ENCODE data around the gene NSUN2. TPM values are rescaled to one million over a fixed set of nuclear protein-coding genes. Genes with fewer than 3 reads are reported as not detected.

The NSUN2 gene
- total and polyA plus RNA-seq, 7 donors = 29.3 to 54.4 (median 31.9) TPM

DNA sequence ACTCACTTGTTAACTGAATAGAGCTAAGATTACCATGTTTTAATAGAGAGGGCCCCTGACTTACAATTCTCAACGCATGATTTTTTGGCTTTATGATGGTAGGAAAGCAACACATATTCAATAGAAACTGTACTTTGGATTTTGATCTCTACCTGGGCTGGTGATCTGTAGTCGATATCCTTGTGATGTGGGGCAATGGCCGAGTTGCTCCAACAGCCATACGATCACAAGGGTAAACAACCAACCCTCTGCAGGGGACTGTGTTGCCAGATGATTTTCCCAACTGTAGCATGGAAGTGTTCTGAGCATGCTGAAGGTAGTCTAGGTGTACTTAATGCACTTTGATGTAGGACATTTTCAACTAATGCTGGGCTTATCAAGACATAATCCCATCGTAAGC lies 36.5 kb downstream of the NSUN2 start:
- Histone ChIP-seq H3K27me3 (no peaks in the 10 kb centered on the region), H3K9me3 (no peaks in the 10 kb centered on the region), H3K27ac (no peak overlapping the region), H3K4me1 (peaks cover 0 to 6% (median 0%) of the 10 kb centered on the region in 4 donors), H3K36me3 (peaks cover 0 to 39% (median 23%) of the 10 kb centered on the region in 4 donors), H3K4me3 (no peak overlapping the region)
- WGBS, 2 donors = 88 to 93% methylated on average over 5 of the region's 5 CpGs
- DNase-seq = no peak
- intact Hi-C loops (cut with DNase I) = no loop called here
- TF ChIP-seq POLR2AphosphoS5 (IDR thresholded peaks at IDR 0.05) (no peak), POLR2A (IDR thresholded peaks at IDR 0.05) (no peak)

DNA sequence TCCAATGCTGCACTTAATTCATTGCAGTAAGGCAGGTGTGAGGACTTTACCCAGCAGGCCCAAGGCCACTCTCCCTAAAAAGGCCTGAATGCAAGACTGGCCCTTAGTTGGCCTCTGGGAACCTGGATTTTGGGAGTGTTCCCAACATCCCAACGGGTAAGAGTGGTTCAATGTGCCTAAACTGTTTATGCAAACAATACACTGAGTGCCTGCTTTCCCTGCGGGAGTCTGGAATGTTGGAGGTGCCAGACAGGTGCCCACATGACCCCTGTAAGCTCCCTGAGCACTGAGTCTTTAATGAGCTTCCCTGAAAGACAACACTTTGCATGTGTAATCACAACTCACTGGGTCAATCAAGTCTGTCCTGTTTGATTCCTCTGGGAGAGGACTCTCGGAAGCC lies 37.4 kb downstream of the NSUN2 start:
- 85% methylated on average over 3 of the region's 3 CpGs for WGBS, 2 donors
- Histone ChIP-seq H3K4me1 (peaks cover 0 to 6% (median 0%) of the 10 kb centered on the region in 4 donors), H3K36me3 (peaks cover 0 to 29% (median 19%) of the 10 kb centered on the region in 4 donors), H3K27ac (no peak overlapping the region), H3K9me3 (no peaks in the 10 kb centered on the region), H3K4me3 (no peak overlapping the region), H3K27me3 (no peaks in the 10 kb centered on the region)
- TF ChIP-seq, protein P1, sequence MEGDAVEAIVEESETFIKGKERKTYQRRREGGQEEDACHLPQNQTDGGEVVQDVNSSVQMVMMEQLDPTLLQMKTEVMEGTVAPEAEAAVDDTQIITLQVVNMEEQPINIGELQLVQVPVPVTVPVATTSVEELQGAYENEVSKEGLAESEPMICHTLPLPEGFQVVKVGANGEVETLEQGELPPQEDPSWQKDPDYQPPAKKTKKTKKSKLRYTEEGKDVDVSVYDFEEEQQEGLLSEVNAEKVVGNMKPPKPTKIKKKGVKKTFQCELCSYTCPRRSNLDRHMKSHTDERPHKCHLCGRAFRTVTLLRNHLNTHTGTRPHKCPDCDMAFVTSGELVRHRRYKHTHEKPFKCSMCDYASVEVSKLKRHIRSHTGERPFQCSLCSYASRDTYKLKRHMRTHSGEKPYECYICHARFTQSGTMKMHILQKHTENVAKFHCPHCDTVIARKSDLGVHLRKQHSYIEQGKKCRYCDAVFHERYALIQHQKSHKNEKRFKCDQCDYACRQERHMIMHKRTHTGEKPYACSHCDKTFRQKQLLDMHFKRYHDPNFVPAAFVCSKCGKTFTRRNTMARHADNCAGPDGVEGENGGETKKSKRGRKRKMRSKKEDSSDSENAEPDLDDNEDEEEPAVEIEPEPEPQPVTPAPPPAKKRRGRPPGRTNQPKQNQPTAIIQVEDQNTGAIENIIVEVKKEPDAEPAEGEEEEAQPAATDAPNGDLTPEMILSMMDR (IDR thresholded peaks at IDR 0.05) = no peak
- TF ChIP-seq POLR2AphosphoS5 (IDR thresholded peaks at IDR 0.05) = no peak
- TF ChIP-seq EP300 (IDR thresholded peaks at IDR 0.05) = no peak
- no peak for TF ChIP-seq POLR2A (IDR thresholded peaks at IDR 0.05)
- intact Hi-C loops (cut with DNase I) = no loop called here
- no peak for DNase-seq

DNA sequence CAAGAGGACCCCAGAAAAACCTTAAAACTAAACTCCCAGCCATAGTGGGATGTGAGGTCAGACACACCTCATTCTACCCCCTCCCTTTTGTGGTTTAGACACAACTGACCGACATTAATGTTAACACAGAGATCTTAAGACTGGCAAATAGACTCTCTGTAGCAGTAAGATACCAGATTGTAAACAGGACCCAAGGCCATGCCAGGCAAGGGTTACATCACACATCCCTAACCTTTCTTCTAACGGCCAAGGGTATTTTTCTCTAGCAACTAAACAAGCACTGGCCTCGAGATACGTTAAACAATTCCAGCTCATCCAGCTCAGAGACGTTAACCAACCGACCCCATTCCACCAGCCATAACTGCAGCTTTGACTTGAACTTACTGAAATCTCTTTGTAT lies 38.8 kb downstream of the NSUN2 start:
- H3K9me3 ChIP-seq = no peaks in the 10 kb centered on the region
- DNase-seq = no peak
- H3K27ac ChIP-seq = no peak overlapping the region
- 83 to 84% methylated on average over 6 of the region's 6 CpGs for WGBS, 2 donors
- peaks cover 0 to 17% (median 13%) of the 10 kb centered on the region in 4 donors for H3K36me3 ChIP-seq
- no peaks in the 10 kb centered on the region for H3K27me3 ChIP-seq
- TF ChIP-seq POLR2A (IDR thresholded peaks at IDR 0.05) = no peak
- no peak for TF ChIP-seq EP300 (IDR thresholded peaks at IDR 0.05)
- intact Hi-C loops (cut with DNase I) = no loop called here
- no peak overlapping the region for H3K4me3 ChIP-seq
- H3K4me1 ChIP-seq = peaks cover 0 to 6% (median 0%) of the 10 kb centered on the region in 4 donors

DNA sequence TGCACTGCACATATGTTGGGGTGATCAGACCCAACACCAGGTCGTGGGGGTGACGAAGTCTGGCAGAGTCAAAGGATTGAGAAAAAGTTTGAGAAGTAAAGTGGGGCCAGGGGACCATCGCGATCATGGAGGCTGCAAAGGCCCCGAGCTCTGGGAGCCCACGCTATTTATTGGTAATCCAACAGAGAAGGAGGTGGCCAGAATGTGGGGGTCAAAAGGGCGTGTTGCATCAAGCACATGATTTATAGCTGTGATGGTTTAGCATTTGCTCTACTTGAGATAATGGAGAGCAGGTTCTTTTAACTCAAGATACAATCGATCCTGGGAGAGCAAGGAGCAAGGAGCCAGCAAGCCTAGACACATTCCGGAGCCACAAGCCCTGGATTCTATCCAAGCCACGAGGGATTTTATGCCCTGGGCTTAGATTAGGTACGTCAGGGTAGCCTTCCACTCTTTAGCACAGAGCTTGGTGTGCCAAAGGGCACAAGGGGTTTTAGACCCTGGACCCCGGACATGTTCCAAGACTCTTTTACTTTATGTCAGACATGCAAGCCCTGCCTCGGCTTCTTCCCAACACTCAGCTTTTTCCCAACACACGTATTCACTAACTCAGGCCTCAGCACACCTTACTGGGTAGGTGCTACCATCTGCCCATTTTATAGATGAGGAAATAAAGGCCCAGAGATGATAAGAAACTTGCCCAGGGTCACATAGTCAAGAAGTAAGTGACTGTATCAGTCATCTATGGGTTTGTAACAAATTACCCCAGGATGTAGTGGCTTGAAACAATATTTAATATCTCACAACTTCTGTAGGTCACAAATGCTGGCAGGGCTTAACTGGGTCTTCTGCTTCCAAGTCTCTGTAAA lies 39.5 kb downstream of the NSUN2 start:
- peaks cover 0 to 11% (median 10%) of the 10 kb centered on the region in 4 donors for H3K36me3 ChIP-seq
- no peaks in the 10 kb centered on the region for H3K9me3 ChIP-seq
- WGBS, 2 donors = 68 to 85% methylated on average over 14 of the region's 14 CpGs
- H3K4me1 ChIP-seq = peaks cover 0 to 6% (median 0%) of the 10 kb centered on the region in 4 donors
- TF ChIP-seq POLR2AphosphoS5 (IDR thresholded peaks at IDR 0.05) (no peak), POLR2A (IDR thresholded peaks at IDR 0.05) (no peak), EP300 (IDR thresholded peaks at IDR 0.05) (no peak)
- TF ChIP-seq, protein P1 (IDR thresholded peaks at IDR 0.05) = no peak
- H3K27me3 ChIP-seq = no peaks in the 10 kb centered on the region
- no peak overlapping the region for H3K27ac ChIP-seq
- H3K4me3 ChIP-seq = no peak overlapping the region
- DNase-seq = no peak
- intact Hi-C loops (cut with DNase I) = no loop called here

DNA sequence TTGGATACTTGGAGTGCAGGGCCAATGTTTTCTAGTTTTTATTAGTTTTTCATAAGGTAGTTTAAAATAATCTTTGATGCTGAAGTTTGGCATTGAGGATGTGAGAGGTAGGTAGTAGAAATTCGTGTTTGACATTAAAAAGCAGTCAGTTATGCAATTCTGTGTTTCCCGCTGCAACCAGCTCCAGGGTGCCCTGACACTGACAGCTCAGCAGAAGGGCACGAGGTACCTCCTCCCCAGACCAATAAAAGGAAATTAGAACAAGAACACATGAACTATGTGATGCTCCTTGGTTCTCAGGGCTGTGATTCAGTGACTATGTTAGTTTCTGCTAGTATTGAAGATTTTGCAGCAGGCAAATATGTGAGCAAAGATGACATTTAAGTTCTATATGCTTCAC lies 40.2 kb downstream of the NSUN2 start:
- Histone ChIP-seq H3K36me3 (peaks cover 0 to 11% (median 5%) of the 10 kb centered on the region in 4 donors), H3K4me1 (peaks cover 0 to under 1% (median 0%) of the 10 kb centered on the region in 4 donors), H3K27ac (no peak overlapping the region), H3K9me3 (no peaks in the 10 kb centered on the region), H3K27me3 (no peaks in the 10 kb centered on the region), H3K4me3 (no peak overlapping the region)
- 49 to 64% methylated on average over 3 of the region's 3 CpGs for WGBS, 2 donors
- DNase-seq = no peak
- intact Hi-C loops (cut with DNase I) = no loop called here
- TF ChIP-seq POLR2AphosphoS5 (IDR thresholded peaks at IDR 0.05) (no peak), POLR2A (IDR thresholded peaks at IDR 0.05) (no peak), EP300 (IDR thresholded peaks at IDR 0.05) (no peak)
- TF ChIP-seq, protein P1 (IDR thresholded peaks at IDR 0.05) = no peak
